Fibroblast of pulmonary artery (primary cell): ENCODE data around the gene MAST4.

ENCODE experiments used
- DNase-seq: peaks from one replicate; pipeline ENCODE4 v3.0.0-alpha.2; 2010; ENCODE audit warnings: low read depth
- H3K4me3 ChIP-seq: replicated peaks from 2 replicates; pipeline ENCODE4 v1.5.1; 2011; ENCODE audit warnings: low read depth, mild to moderate bottlenecking, control low read depth, low read length, moderate library complexity
- TF ChIP-seq, protein P1 (sequence below): IDR thresholded peaks from 2 replicates; pipeline ENCODE4 v1.5.1; 2011; ENCODE audit warnings: mild to moderate bottlenecking, control low read depth, low read length, inconsistent platforms; ENCODE audit errors: missing control alignments

MAST4 gene

DNA sequence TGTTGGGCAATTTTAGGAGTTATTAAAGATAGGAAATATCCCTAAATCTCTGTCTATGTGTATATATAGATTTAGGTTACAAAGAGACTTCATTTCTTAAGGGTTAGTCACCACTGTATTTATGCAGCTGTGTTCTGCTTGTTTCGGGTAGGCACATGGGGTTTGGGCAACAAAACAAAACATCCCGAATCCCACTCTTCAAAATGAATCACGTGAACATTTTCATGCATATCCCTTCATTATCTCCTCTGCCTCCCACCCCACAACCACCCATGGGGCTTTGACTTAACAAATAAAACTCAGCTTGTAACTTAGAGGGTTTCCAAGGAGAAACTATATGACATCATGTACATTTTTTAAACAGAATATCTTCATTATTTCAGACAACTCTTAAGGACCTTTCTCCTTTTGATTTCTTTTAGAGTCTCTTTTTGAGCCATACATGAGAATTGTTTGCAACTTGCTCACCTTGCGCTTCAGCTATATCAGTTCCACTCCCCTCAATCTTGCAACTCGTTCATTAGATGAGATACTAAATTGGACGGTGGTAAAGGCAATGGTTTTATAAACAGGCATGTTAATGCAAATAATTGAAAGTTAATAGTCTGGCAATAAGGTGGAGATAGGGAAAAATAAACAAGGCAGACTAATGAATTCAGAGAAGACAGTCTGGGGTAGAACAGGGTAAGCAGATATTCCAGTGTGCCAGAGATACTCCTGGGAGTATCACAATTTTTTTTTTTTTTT is 463.7 kb downstream of the MAST4 start:
- H3K4me3 ChIP-seq, result peak overlapping the region; percentile 28
- TF ChIP-seq, protein P1, sequence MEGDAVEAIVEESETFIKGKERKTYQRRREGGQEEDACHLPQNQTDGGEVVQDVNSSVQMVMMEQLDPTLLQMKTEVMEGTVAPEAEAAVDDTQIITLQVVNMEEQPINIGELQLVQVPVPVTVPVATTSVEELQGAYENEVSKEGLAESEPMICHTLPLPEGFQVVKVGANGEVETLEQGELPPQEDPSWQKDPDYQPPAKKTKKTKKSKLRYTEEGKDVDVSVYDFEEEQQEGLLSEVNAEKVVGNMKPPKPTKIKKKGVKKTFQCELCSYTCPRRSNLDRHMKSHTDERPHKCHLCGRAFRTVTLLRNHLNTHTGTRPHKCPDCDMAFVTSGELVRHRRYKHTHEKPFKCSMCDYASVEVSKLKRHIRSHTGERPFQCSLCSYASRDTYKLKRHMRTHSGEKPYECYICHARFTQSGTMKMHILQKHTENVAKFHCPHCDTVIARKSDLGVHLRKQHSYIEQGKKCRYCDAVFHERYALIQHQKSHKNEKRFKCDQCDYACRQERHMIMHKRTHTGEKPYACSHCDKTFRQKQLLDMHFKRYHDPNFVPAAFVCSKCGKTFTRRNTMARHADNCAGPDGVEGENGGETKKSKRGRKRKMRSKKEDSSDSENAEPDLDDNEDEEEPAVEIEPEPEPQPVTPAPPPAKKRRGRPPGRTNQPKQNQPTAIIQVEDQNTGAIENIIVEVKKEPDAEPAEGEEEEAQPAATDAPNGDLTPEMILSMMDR, result no peak
- peak; percentile 81 for DNase-seq

DNA sequence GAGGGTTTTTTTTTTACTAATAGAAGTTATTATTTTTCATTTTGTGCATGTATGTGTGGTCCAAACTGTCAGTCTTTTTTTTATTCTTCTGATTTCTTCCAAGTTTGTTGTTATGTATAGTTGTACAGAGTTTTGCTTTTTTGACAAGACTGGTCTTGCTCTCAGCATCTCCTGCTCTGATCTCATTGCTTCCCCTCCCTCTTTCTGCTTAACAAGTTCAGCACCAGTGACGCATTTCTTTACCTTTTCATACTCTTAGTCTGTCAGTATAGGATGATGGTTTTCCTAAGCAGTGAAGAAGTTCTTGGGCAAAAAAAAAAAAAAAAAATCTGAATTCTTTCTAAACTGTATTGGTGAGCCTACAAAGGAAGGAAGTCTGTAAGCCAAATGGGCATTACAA is 465.3 kb downstream of the MAST4 start:
- no peak overlapping the region for H3K4me3 ChIP-seq
- TF ChIP-seq, protein P1, result no peak
- no peak for DNase-seq

DNA sequence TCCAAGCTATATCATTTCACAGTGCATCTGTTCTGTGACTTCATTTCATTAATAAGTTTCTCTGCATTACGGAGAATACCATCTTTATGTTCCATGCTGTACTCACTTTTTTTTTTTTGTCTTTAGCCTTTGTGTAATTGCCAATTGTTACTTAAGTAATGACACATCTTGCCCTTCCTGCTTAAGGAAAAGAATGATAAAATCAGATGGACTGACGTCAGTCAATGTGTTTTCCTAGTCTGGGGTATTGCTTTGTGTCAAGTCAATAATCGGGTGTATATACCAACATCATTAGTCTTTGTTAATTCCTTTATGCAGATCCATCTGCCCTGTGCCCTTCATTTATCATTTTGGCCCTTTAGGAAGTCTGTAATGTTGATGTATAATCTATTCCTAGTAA is 466.9 kb downstream of the MAST4 start:
- TF ChIP-seq, protein P1, result no peak
- no peak overlapping the region for H3K4me3 ChIP-seq
- peak; percentile 76 for DNase-seq

DNA sequence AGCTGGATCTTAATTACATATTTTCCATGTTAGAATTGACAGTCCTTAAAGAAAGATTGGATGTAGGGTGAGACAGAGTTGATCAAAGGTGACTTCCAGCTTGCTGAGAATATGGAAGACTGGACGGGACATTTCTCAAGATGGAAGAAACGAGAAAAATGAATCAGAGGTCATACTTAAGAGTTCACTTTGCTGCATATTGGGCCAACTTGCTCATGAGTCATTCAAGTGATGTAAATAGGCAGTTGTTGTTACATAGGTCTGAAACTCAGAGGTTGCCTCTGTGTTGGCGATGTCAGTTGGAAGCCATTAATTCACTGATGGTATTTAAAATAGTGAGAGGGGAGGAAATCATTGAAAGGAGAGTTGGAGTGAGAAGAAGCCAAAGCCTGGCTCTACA is 467.6 kb downstream of the MAST4 start:
- peak; percentile 80 for DNase-seq
- TF ChIP-seq, protein P1, result no peak
- no peak overlapping the region for H3K4me3 ChIP-seq

DNA sequence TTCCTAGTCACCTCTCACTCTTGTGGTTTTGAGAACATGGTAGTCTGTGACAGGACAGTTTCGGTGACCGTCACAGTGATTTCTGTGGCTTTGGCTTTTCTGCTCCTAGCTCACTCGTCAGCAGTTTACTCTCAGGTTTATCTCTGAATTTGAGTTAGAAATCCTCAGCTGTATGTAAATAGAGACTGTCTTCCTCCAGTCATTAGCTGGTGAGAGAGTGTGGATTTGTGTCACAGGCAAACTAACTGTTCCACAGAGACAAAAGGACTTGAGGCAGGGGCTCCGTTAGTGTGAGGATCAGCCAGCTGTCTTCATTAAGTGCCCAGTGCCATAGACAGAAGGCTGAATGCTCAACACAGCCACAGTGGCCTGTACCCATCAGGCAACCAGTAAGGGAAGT is 469.0 kb downstream of the MAST4 start:
- no peak for DNase-seq
- H3K4me3 ChIP-seq, result no peak overlapping the region

DNA sequence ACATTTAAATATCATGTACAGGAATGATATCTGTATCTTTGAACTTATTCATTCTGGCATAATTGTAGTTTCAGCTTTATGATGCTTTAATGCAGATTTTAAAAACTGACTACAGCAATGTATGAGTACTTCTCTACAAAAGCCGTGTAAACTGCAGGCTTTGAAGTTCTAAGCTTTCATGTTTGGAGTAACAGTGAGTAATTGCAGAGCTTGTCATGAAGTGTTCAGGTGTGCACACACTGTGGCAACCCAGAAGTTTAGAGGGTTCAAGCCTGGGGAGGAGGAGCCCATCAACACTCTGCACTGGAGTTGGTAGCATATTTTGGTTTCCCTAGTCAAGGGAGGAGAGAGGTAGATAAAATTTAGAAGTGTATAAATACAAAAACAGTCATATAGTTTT is 469.5 kb downstream of the MAST4 start:
- no peak overlapping the region for H3K4me3 ChIP-seq
- TF ChIP-seq, protein P1, result no peak
- DNase-seq, result no peak

More for the DNA sequence above, 469.0 kb downstream of the MAST4 start:
- TF ChIP-seq, protein P1, result no peak

DNA sequence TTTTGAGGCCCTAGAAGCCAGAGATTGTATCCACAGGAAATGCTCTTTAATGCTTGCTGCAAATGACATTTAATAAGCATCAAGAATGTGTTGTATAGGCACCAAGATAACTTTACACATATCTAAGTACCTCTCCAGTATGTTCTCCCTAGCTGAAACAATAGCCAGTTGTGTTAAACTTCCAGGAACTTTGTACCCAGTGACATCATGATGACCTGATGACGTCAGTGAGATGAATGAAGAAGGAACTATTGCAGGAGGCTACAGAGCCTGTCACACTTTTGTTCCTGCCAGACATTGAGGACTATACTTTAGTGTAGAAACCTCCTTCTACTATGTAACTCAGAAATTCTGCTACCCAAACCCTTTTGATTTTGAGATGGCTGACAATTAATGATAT is 470.6 kb downstream of the MAST4 start:
- TF ChIP-seq, protein P1, result no peak
- no peak overlapping the region for H3K4me3 ChIP-seq
- DNase-seq, result peak; percentile 77
